GM21447 (cell line): Measurements from ENCODE around the gene SF3B5.
"Not testable (repeated sequence)": the region's sequence is repeated elsewhere in the genome, so short reads cannot be mapped to it uniquely, and the experiment has no call there.

Experiments used
- ATAC-seq: cut with Tn5 transposase; IDR thresholded peaks from one replicate; pipeline ENCODE4 v1.9.1; 2021; ENCODE audit not compliant: unreplicated experiment

The SF3B5 gene

GRCh38 chr6:144095134-144096002 lies at the start of gene SF3B5:
TSS of gene SF3B5 (minus strand) at chr6:144095573. CDS start at chr6:144095497, 76 bp downstream.
- peak; percentile 99 for ATAC-seq

GRCh38 chr6:144144996-144145395 lies 49.6 kb upstream of the SF3B5 start:
- ATAC-seq = no peak

- ATAC-seq = no peak
Measured at GRCh38 chr6:144143878-144144277, 48.5 kb upstream of the SF3B5 start.

- ATAC-seq = no peak
Measured at GRCh38 chr6:144143106-144143505, 47.7 kb upstream of the SF3B5 start.

- no peak for ATAC-seq
Measured at GRCh38 chr6:144141470-144141869, 46.1 kb upstream of the SF3B5 start.

GRCh38 chr6:144140867-144141266 lies 45.5 kb upstream of the SF3B5 start:
- peak; percentile 89 for ATAC-seq

GRCh38 chr6:144139817-144140216 lies 44.4 kb upstream of the SF3B5 start:
- no peak for ATAC-seq

GRCh38 chr6:144138542-144138941 lies 43.2 kb upstream of the SF3B5 start:
- no peak for ATAC-seq

- ATAC-seq = no peak
Measured at GRCh38 chr6:144134737-144135136, 39.4 kb upstream of the SF3B5 start.

GRCh38 chr6:144134176-144134575 lies 38.8 kb upstream of the SF3B5 start:
- no peak for ATAC-seq

- ATAC-seq = no peak
Measured at GRCh38 chr6:144133225-144133821, 38.0 kb upstream of the SF3B5 start.

GRCh38 chr6:144132167-144132690 lies 36.9 kb upstream of the SF3B5 start:
- not testable (repeated sequence) for ATAC-seq

GRCh38 chr6:144131248-144131709 lies 35.9 kb upstream of the SF3B5 start:
- ATAC-seq = no peak

- ATAC-seq = no peak
Measured at GRCh38 chr6:144129469-144129868, 34.1 kb upstream of the SF3B5 start.

- no peak for ATAC-seq
Measured at GRCh38 chr6:144127097-144127496, 31.7 kb upstream of the SF3B5 start.

- no peak for ATAC-seq
Measured at GRCh38 chr6:144123836-144124235, 28.5 kb upstream of the SF3B5 start.

- no peak for ATAC-seq
Measured at GRCh38 chr6:144123421-144123820, 28.0 kb upstream of the SF3B5 start.

- ATAC-seq = no peak
Measured at GRCh38 chr6:144122861-144123260, 27.5 kb upstream of the SF3B5 start.

GRCh38 chr6:144119376-144119775 lies 24.0 kb upstream of the SF3B5 start:
- ATAC-seq = no peak

GRCh38 chr6:144115219-144115618 lies 19.8 kb upstream of the SF3B5 start:
- no peak for ATAC-seq

- no peak for ATAC-seq
Measured at GRCh38 chr6:144113366-144113765, 18.0 kb upstream of the SF3B5 start.

GRCh38 chr6:144110210-144110609 lies 14.8 kb upstream of the SF3B5 start:
- ATAC-seq = no peak
